ENCODE results near the gene PNMA1.

The PNMA1 gene

DNA sequence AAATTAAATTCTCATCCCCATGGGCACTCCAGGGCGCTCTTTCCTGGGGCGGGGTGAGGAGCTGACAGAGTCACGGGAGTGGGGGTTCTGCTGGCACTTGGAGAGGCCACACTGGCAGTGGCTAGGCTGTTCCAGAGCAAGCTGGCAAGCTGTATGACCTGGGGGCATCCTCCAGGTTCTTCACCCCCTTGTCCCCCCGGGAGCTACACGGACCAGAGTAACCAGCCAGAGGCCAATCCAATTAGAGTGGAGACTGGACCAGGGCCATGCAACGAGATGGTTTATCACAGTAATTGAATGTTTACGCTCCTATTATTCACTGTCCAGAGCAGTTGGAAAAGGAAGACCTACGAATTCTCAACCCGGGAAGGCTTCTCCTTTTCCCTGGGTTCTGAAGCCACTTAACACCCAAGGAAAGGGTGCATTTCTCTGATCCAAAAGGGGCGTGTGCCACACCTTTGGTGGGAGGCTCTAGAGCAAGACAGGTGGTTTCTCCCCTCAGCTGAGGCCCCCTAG lies 43.8 kb upstream of the PNMA1 start:
- Histone ChIP-seq H3K4me3 (ENCODE audit: extremely low read depth, insufficient read depth, low read length, poor library complexity, severe bottlenecking) (peak overlapping the region; percentile 46), H3K4me1 (ENCODE audit: control insufficient read depth, insufficient read depth, low read length, poor library complexity, severe bottlenecking) (peaks cover 71% of the 10 kb centered on the region), H3K36me3 (ENCODE audit: control insufficient read depth, insufficient read depth, low read length) (no peaks in the 10 kb centered on the region), H3K9me3 (ENCODE audit: control insufficient read depth, low read length) (no peaks in the 10 kb centered on the region), H3K27ac (ENCODE audit: low read depth, low read length, severe bottlenecking) (no peak overlapping the region)
- WGBS, 2 experiments (ENCODE audit: insufficient coverage in 2 of 2) = 87 to 91% methylated on average over 8 to 10 of the region's 10 CpGs

DNA sequence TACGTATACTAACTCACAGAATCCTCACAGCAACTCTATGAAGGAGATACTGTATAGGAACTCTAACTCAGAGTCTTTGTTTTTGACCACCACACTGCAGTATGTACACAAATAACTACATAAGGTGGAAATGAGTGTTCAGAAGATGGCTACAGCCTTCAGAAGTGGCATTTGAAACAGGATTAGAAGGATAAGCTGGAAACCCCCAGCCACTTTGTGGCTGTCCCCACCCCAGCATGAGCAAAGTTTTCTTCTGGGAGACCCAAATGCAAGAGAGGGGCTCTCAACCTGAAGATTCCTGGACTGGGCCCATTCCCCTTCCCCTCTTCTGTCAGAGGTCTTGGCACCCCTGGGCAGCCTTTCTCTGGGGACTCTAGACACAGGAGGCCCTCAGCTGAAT lies 43.2 kb upstream of the PNMA1 start:
- Histone ChIP-seq H3K9me3 (ENCODE audit: control insufficient read depth, low read length) (no peaks in the 10 kb centered on the region), H3K4me1 (ENCODE audit: control insufficient read depth, insufficient read depth, low read length, poor library complexity, severe bottlenecking) (peaks cover 76% of the 10 kb centered on the region), H3K4me3 (ENCODE audit: extremely low read depth, insufficient read depth, low read length, poor library complexity, severe bottlenecking) (no peak overlapping the region), H3K27ac (ENCODE audit: low read depth, low read length, severe bottlenecking) (no peak overlapping the region), H3K36me3 (ENCODE audit: control insufficient read depth, insufficient read depth, low read length) (no peaks in the 10 kb centered on the region)
- WGBS, 2 experiments (ENCODE audit: insufficient coverage in 2 of 2) = 100% methylated on average over 1 of the region's 1 CpG; no CpG with 5 or more reads in 1 of the 2 experiments

GRCh38 chr14:73755434-73756014 lies 41.3 kb upstream of the PNMA1 start:
- H3K36me3 ChIP-seq (ENCODE audit: control insufficient read depth, insufficient read depth, low read length) = no peaks in the 10 kb centered on the region
- no peaks in the 10 kb centered on the region for H3K9me3 ChIP-seq (ENCODE audit: control insufficient read depth, low read length)
- WGBS, 2 experiments (ENCODE audit: insufficient coverage in 2 of 2) = 78 to 83% methylated on average over 4 of the region's 5 CpGs
- H3K27ac ChIP-seq (ENCODE audit: low read depth, low read length, severe bottlenecking) = peak overlapping the region; percentile 86
- H3K4me3 ChIP-seq (ENCODE audit: extremely low read depth, insufficient read depth, low read length, poor library complexity, severe bottlenecking) = no peak overlapping the region
- peaks cover 62% of the 10 kb centered on the region for H3K4me1 ChIP-seq (ENCODE audit: control insufficient read depth, insufficient read depth, low read length, poor library complexity, severe bottlenecking)

DNA sequence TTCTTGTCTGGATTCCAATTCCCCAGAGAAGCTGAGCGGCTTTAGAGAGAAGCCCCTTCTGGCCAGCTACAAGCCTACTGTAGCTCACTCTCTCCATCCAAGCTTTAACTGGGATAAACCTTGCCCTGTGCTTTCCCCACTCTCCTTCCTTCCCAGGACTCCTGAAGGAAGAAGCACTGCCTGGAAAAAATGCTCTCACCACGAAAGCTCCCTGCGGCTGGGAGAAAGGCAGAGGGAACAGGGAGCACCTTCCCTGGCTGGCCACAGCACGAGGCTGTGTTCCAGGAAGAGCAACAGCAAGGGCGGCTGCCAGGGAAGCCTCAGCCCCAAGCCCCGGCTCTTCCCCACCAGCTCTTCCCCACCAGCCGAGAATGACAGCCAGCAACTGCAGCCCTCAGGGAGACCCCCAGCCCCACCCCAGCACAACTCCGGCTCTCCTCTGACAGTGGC lies 40.8 kb upstream of the PNMA1 start:
- peak overlapping the region; percentile 86 for H3K27ac ChIP-seq (ENCODE audit: low read depth, low read length, severe bottlenecking)
- no peaks in the 10 kb centered on the region for H3K9me3 ChIP-seq (ENCODE audit: control insufficient read depth, low read length)
- H3K4me1 ChIP-seq (ENCODE audit: control insufficient read depth, insufficient read depth, low read length, poor library complexity, severe bottlenecking) = peaks cover 62% of the 10 kb centered on the region
- 62 to 78% methylated on average over 4 to 7 of the region's 8 CpGs for WGBS, 2 experiments (ENCODE audit: insufficient coverage in 2 of 2)
- no peak overlapping the region for H3K4me3 ChIP-seq (ENCODE audit: extremely low read depth, insufficient read depth, low read length, poor library complexity, severe bottlenecking)
- H3K36me3 ChIP-seq (ENCODE audit: control insufficient read depth, insufficient read depth, low read length) = no peaks in the 10 kb centered on the region

DNA sequence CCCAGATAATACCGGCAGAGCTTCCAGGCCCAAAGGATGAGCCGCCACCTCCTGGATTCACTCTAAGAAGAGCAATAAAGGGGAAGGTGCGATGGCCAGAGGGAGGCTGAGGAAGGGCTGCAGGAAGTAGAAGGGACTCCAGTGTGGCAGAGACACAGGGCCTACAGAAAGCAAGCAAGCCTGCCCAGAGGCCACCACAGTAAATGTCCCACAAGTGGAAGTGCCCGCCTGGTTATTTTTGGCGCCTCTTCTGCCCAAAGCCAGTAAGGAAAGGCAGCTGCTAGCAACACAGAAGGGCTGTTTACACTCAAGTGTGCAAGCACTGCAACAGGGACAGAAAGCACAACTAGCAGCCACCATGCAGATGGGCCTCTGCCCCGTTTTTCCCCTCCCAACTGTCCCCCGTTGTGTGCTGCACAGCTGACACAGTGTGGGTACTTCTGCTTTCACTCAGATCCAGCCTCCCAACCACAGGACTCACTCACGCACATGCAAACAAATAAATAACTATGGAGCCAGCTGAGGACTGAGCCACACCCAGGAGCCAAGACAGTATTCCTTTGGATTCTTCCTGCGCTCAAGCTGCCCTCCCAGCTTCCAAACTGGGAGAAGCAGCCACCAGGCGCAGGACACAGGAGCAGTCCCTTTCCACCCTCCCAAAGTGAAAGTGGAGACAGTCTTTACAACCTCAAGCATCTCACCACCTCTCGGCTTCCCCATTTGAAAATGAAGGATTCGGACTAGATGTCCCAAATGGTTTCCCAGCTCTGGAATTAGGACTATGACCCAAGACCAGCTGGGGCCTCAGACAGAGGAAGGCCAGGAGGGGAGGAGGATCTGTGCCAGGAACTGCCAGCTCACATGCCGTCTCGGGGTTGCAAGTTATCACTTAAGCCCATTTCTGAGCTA lies 40.0 kb upstream of the PNMA1 start:
- Histone ChIP-seq H3K4me1 (ENCODE audit: control insufficient read depth, insufficient read depth, low read length, poor library complexity, severe bottlenecking) (peaks cover 66% of the 10 kb centered on the region), H3K4me3 (ENCODE audit: extremely low read depth, insufficient read depth, low read length, poor library complexity, severe bottlenecking) (no peak overlapping the region), H3K27ac (ENCODE audit: low read depth, low read length, severe bottlenecking) (peak overlapping the region; percentile 86), H3K9me3 (ENCODE audit: control insufficient read depth, low read length) (no peaks in the 10 kb centered on the region), H3K36me3 (ENCODE audit: control insufficient read depth, insufficient read depth, low read length) (no peaks in the 10 kb centered on the region)
- 91 to 95% methylated on average over 13 of the region's 14 CpGs for WGBS, 2 experiments (ENCODE audit: insufficient coverage in 2 of 2)

- Histone ChIP-seq H3K4me3 (ENCODE audit: extremely low read depth, insufficient read depth, low read length, poor library complexity, severe bottlenecking) (no peak overlapping the region), H3K9me3 (ENCODE audit: control insufficient read depth, low read length) (no peaks in the 10 kb centered on the region), H3K4me1 (ENCODE audit: control insufficient read depth, insufficient read depth, low read length, poor library complexity, severe bottlenecking) (peaks cover 63% of the 10 kb centered on the region), H3K27ac (ENCODE audit: low read depth, low read length, severe bottlenecking) (peak overlapping the region; percentile 86), H3K36me3 (ENCODE audit: control insufficient read depth, insufficient read depth, low read length) (no peaks in the 10 kb centered on the region)
- WGBS, 2 experiments (ENCODE audit: insufficient coverage in 2 of 2) = 76 to 94% methylated on average over 5 to 8 of the region's 9 CpGs
Observed at GRCh38 chr14:73753124-73753886, 39.1 kb upstream of the PNMA1 start.

DNA sequence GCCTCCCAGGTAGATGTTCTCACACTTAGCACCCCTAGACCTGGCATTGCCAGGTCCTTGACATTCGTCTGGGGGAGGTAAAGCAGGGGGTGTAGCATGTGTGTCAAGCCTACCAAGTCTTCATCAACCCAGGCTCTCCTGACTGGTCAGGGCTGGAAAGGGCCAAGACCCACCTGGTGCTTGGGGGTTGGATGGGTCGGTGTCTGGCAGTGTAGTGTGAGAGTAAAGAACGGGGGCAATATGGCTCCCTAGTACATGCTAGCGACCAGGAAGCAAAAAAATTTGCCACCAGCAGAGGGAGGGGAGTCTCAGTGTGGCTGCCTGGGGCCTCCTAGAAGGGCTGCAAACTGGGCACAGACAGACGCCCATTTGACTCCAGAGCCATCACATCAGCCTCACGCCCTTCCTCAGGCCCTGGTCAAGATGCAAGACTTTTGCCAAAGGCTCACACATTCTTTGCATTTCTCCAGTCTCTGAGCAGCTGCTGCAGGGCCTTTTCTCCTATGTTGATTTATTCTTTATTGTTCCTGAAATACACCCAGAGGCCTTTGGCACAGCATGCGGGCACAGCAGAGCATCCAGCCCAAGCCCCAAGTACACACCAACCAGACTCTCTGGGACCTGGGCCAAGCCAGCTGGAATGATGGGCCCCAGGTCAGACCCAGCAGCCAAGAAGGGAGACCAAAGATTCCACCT lies 38.3 kb upstream of the PNMA1 start:
- Histone ChIP-seq H3K4me1 (ENCODE audit: control insufficient read depth, insufficient read depth, low read length, poor library complexity, severe bottlenecking) (peaks cover 56% of the 10 kb centered on the region), H3K9me3 (ENCODE audit: control insufficient read depth, low read length) (no peaks in the 10 kb centered on the region), H3K4me3 (ENCODE audit: extremely low read depth, insufficient read depth, low read length, poor library complexity, severe bottlenecking) (no peak overlapping the region), H3K27ac (ENCODE audit: low read depth, low read length, severe bottlenecking) (peak overlapping the region; percentile 86), H3K36me3 (ENCODE audit: control insufficient read depth, insufficient read depth, low read length) (no peaks in the 10 kb centered on the region)
- 81 to 84% methylated on average over 4 to 6 of the region's 7 CpGs for WGBS, 2 experiments (ENCODE audit: insufficient coverage in 2 of 2)

- 84 to 94% methylated on average over 5 of the region's 7 CpGs for WGBS, 2 experiments (ENCODE audit: insufficient coverage in 2 of 2)
- Histone ChIP-seq H3K36me3 (ENCODE audit: control insufficient read depth, insufficient read depth, low read length) (no peaks in the 10 kb centered on the region), H3K27ac (ENCODE audit: low read depth, low read length, severe bottlenecking) (no peak overlapping the region), H3K4me3 (ENCODE audit: extremely low read depth, insufficient read depth, low read length, poor library complexity, severe bottlenecking) (no peak overlapping the region), H3K4me1 (ENCODE audit: control insufficient read depth, insufficient read depth, low read length, poor library complexity, severe bottlenecking) (peaks cover 59% of the 10 kb centered on the region), H3K9me3 (ENCODE audit: control insufficient read depth, low read length) (no peaks in the 10 kb centered on the region)
Observed at GRCh38 chr14:73751157-73751691, 37.0 kb upstream of the PNMA1 start.

DNA sequence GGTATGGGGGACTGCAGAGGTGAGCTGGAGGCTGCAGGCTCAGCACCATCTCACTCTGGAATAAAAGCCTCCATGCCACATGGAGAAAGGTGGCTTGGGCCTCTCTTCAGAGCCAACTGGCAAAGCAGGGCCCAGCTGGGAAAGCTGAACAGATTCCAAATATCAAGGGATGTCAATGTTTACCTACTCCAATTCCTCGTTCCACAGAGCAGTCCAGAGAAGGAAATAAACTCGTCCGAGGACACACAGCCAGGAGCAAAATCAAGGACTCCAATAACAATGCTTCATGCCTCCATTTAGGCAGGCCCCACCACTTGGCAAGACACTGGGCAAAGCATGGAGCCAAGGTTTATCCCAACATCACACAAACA lies 36.3 kb upstream of the PNMA1 start:
- no peak overlapping the region for H3K4me3 ChIP-seq (ENCODE audit: extremely low read depth, insufficient read depth, low read length, poor library complexity, severe bottlenecking)
- H3K9me3 ChIP-seq (ENCODE audit: control insufficient read depth, low read length) = no peaks in the 10 kb centered on the region
- H3K36me3 ChIP-seq (ENCODE audit: control insufficient read depth, insufficient read depth, low read length) = no peaks in the 10 kb centered on the region
- 100% methylated on average over 1 to 3 of the region's 3 CpGs for WGBS, 2 experiments (ENCODE audit: insufficient coverage in 2 of 2)
- H3K27ac ChIP-seq (ENCODE audit: low read depth, low read length, severe bottlenecking) = no peak overlapping the region
- H3K4me1 ChIP-seq (ENCODE audit: control insufficient read depth, insufficient read depth, low read length, poor library complexity, severe bottlenecking) = peaks cover 59% of the 10 kb centered on the region
